Tibial artery (tissue), 4 donors: ENCODE measurements around the gene OPA3.
A peak's percentile ranks its signal among the peaks of the same experiment; 100 is the strongest.

Source experiments
- DNase-seq, 2 donors: peaks; one replicate each; pipeline ENCODE4 v3.0.0-alpha.2; 2019
- H3K27ac ChIP-seq, 2 donors: fragments of 200-600 bp; sonication (generic) in 1 of 2; 1 replicate in 1 of 2; 2 replicates in 1 of 2; pipeline ENCODE4 v1.5.1; 2018 to 2019; ENCODE audit warnings: mild to moderate bottlenecking in 1 of 2
- H3K27me3 ChIP-seq, 2 donors: fragments of 200-600 bp; sonication (generic) in 1 of 2; one replicate each; pipeline versions ENCODE4 v1.5.1 to v1.6.0; 2016 to 2019
- H3K36me3 ChIP-seq, 3 donors: fragments of 200-600 bp; sonication (generic) in 2 of 3; one replicate each; pipeline ENCODE4 v1.5.1; 2016 to 2019; ENCODE audit warnings: mild to moderate bottlenecking in 2 of 3
- H3K4me1 ChIP-seq, 4 donors: fragments of 200-600 bp; sonication (generic) in 2 of 4; 1 replicate in 3 of 4; 2 replicates in 1 of 4; pipeline ENCODE4 v1.5.1; 2016 to 2019
- H3K4me3 ChIP-seq, 2 donors: fragments of 200-600 bp; sonication (generic) in 1 of 2; 1 replicate in 1 of 2; 2 replicates in 1 of 2; pipeline ENCODE4 v1.5.1; 2018 to 2019; ENCODE audit warnings: mild to moderate bottlenecking in 2 of 2
- H3K9me3 ChIP-seq, 3 donors: fragments of 200-600 bp; sonication (generic) in 1 of 3; one replicate each; pipeline ENCODE4 v1.5.1; 2016 to 2019
- intact Hi-C: fragments of 100-400 bp; cut with DNase I; formaldehyde crosslinking; loops from one replicate; pipeline ENCODE4 v1.15.0; 2023; ENCODE audit warnings: low total_unique reads
- TF ChIP-seq, protein P1 (sequence below), 2 experiments: fragments of 200-600 bp in 1 of 2; fragments of 450-650 bp in 1 of 2; IDR thresholded peaks; one replicate each; pipeline ENCODE4 v1.5.1; 2017 to 2019; ENCODE audit warnings: antibody characterized with exemption in 2 of 2, mild to moderate bottlenecking in 1 of 2, moderate library complexity in 1 of 2

Gene OPA3

GRCh38 chr19:45576682-45577081 lies 7.9 kb downstream of the OPA3 start:
- Histone ChIP-seq H3K4me1 (no peaks in the 10 kb centered on the region), H3K36me3 (no peaks in the 10 kb centered on the region), H3K4me3 (no peak overlapping the region), H3K27ac (no peak overlapping the region), H3K9me3 (no peaks in the 10 kb centered on the region), H3K27me3 (no peaks in the 10 kb centered on the region)
- TF ChIP-seq, protein P1, sequence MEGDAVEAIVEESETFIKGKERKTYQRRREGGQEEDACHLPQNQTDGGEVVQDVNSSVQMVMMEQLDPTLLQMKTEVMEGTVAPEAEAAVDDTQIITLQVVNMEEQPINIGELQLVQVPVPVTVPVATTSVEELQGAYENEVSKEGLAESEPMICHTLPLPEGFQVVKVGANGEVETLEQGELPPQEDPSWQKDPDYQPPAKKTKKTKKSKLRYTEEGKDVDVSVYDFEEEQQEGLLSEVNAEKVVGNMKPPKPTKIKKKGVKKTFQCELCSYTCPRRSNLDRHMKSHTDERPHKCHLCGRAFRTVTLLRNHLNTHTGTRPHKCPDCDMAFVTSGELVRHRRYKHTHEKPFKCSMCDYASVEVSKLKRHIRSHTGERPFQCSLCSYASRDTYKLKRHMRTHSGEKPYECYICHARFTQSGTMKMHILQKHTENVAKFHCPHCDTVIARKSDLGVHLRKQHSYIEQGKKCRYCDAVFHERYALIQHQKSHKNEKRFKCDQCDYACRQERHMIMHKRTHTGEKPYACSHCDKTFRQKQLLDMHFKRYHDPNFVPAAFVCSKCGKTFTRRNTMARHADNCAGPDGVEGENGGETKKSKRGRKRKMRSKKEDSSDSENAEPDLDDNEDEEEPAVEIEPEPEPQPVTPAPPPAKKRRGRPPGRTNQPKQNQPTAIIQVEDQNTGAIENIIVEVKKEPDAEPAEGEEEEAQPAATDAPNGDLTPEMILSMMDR (IDR thresholded peaks at IDR 0.05) = no peak
- intact Hi-C loops = no loop called here
- no peak for DNase-seq

- Histone ChIP-seq H3K9me3 (no peaks in the 10 kb centered on the region), H3K4me3 (no peak overlapping the region), H3K27me3 (no peaks in the 10 kb centered on the region), H3K36me3 (no peaks in the 10 kb centered on the region), H3K27ac (no peak overlapping the region), H3K4me1 (no peaks in the 10 kb centered on the region)
- TF ChIP-seq, protein P1 (IDR thresholded peaks at IDR 0.05) = no peak
- no peak for DNase-seq
- intact Hi-C loops = no loop called here
Observed at GRCh38 chr19:45575216-45575615, 9.4 kb downstream of the OPA3 start.

- no peaks in the 10 kb centered on the region for H3K36me3 ChIP-seq
- intact Hi-C loops = no loop called here
- H3K4me3 ChIP-seq = no peak overlapping the region
- no peaks in the 10 kb centered on the region for H3K27me3 ChIP-seq
- DNase-seq = no peak
- H3K9me3 ChIP-seq = no peaks in the 10 kb centered on the region
- TF ChIP-seq, protein P1 (IDR thresholded peaks at IDR 0.05) = no peak
- no peaks in the 10 kb centered on the region for H3K4me1 ChIP-seq
- H3K27ac ChIP-seq = no peak overlapping the region
Observed at GRCh38 chr19:45574526-45574925, 10.1 kb downstream of the OPA3 start.

- no peak for DNase-seq
- Histone ChIP-seq H3K4me1 (no peaks in the 10 kb centered on the region), H3K9me3 (no peaks in the 10 kb centered on the region), H3K27ac (no peak overlapping the region), H3K36me3 (no peaks in the 10 kb centered on the region), H3K27me3 (no peaks in the 10 kb centered on the region), H3K4me3 (no peak overlapping the region)
- intact Hi-C loops = no loop called here
- TF ChIP-seq, protein P1 (IDR thresholded peaks at IDR 0.05) = no peak
Observed at GRCh38 chr19:45571457-45572220, 13.0 kb downstream of the OPA3 start.

DNA sequence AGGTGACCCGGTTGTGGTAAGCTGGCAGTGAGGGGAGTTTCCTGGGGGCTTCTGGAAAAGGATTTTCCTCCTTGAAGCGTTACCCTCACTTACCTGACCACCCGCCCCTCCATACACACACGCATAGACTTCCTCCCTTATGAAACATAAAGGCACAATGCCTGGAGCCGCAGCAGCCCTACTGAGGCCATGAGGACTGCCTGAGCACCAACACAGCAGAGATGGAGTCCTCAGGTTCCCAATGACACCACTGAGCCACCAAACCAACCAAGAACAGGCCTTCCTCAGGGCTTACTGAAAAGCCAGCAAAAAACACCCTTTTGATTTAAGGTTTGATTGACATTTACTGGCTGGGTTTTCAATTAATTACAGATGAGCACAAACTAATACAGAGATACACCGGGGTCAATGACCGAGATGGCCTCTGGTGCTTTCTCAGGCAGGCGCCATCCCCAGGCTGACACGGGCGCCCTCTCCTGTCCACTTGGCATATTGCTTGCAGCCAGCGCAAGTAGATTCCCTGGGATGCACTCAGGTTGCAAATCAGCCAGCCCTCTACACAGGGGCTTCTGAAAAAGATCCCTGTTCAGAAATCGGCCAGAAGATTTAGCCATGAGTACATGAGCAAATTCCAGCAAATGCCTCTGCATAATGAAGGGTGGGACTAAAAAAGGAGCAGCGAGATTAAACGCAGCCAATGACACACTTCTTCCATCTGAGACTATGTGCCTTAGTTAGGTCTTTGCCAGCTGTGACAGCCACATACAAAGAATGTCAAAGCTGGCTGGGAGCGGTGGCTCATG lies 14.8 kb downstream of the OPA3 start:
- H3K36me3 ChIP-seq = no peaks in the 10 kb centered on the region
- no peaks in the 10 kb centered on the region for H3K4me1 ChIP-seq
- intact Hi-C loops = no loop called here
- no peaks in the 10 kb centered on the region for H3K9me3 ChIP-seq
- H3K27ac ChIP-seq = no peak overlapping the region
- no peak overlapping the region for H3K4me3 ChIP-seq
- no peaks in the 10 kb centered on the region for H3K27me3 ChIP-seq
- TF ChIP-seq, protein P1 (IDR thresholded peaks at IDR 0.05) = peak; percentile 42 to 53
- DNase-seq = no peak
